GM23338 (cell line): ENCODE data around the gene ANKFN1. TPM values are rescaled to one million over a fixed set of nuclear protein-coding genes. Genes with fewer than 3 reads are reported as not detected.

Source experiments
- ATAC-seq: fragments of 200-7000 bp; cut with Tn5 transposase; 3 replicates; pipeline ENCODE4 v1.9.1; 2020
- DNase-seq: peaks from one replicate; pipeline ENCODE4 v3.0.0-alpha.2; 2015; ENCODE audit warnings: low spot score
- H2AFZ ChIP-seq: fragments of 200-600 bp; sonication (generic); 2 replicates; pipeline ENCODE4 v1.8.0; 2016; ENCODE audit warnings: antibody characterized with exemption, mild to moderate bottlenecking, moderate library complexity
- H3F3A ChIP-seq: fragments of 200-600 bp; sonication (generic); replicated peaks from 2 replicates; pipeline ENCODE4 v1.8.0; 2017; ENCODE audit warnings: antibody characterized with exemption, mixed run types, low read depth
- H3K27ac ChIP-seq: fragments of 200-600 bp; sonication (generic); 2 replicates; pipeline ENCODE4 v1.6.1; 2016; ENCODE audit warnings: low read depth
- H3K27me3 ChIP-seq: fragments of 200-600 bp; sonication (generic); 2 replicates; pipeline ENCODE4 v1.8.0; 2016; ENCODE audit warnings: mild to moderate bottlenecking, mixed run types, moderate library complexity; ENCODE audit not compliant: insufficient read depth
- H3K36me3 ChIP-seq: fragments of 200-600 bp; sonication (generic); 2 replicates; pipeline ENCODE4 v1.8.0; 2016; ENCODE audit warnings: mild to moderate bottlenecking; ENCODE audit not compliant: insufficient read depth
- H3K4me1 ChIP-seq: fragments of 200-600 bp; sonication (generic); 2 replicates; pipeline ENCODE4 v1.8.0; 2016; ENCODE audit warnings: mild to moderate bottlenecking, moderate library complexity; ENCODE audit not compliant: insufficient read depth
- H3K4me2 ChIP-seq: fragments of 200-600 bp; sonication (generic); 2 replicates; pipeline ENCODE4 v1.7.1; 2017; ENCODE audit warnings: mixed run types
- H3K4me3 ChIP-seq: fragments of 200-600 bp; sonication (generic); 2 replicates; pipeline ENCODE4 v1.6.1; 2016; ENCODE audit warnings: mixed run types
- H3K79me2 ChIP-seq: fragments of 200-600 bp; sonication (generic); replicated peaks from 2 replicates; pipeline ENCODE4 v1.8.0; 2017; ENCODE audit warnings: mild to moderate bottlenecking; ENCODE audit not compliant: insufficient read depth
- H3K9me2 ChIP-seq: fragments of 200-600 bp; sonication (generic); 2 replicates; pipeline ENCODE4 v1.8.0; 2017; ENCODE audit not compliant: insufficient read depth
- H4K20me1 ChIP-seq: fragments of 200-600 bp; sonication (generic); replicated peaks from 2 replicates; pipeline ENCODE4 v1.8.0; 2017; ENCODE audit warnings: mild to moderate bottlenecking; ENCODE audit not compliant: insufficient read depth
- H3K27ac Mint-ChIP-seq: 2 replicates; pipeline ENCODE4 v1.8.0; 2020; ENCODE audit warnings: inconsistent platforms, mild to moderate bottlenecking, moderate library complexity, mixed read lengths
- H3K27me3 Mint-ChIP-seq: 3 replicates; pipeline ENCODE4 v1.8.0; 2022; ENCODE audit warnings: low read depth, mild to moderate bottlenecking, moderate library complexity, mixed read lengths, inconsistent platforms; ENCODE audit not compliant: insufficient read depth, poor library complexity
- H3K36me3 Mint-ChIP-seq: 3 replicates; pipeline ENCODE4 v1.8.0; 2021; ENCODE audit warnings: low read depth, mild to moderate bottlenecking, inconsistent platforms, moderate library complexity, mixed read lengths
- H3K4me1 Mint-ChIP-seq: 3 replicates; pipeline ENCODE4 v1.8.0; 2020; ENCODE audit warnings: mild to moderate bottlenecking, inconsistent platforms, mixed read lengths
- H3K4me3 Mint-ChIP-seq: 3 replicates; pipeline ENCODE4 v1.8.0; 2021; ENCODE audit warnings: moderate library complexity, mild to moderate bottlenecking, inconsistent platforms, mixed read lengths
- H3K9me3 Mint-ChIP-seq: 3 replicates; pipeline ENCODE4 v1.8.0; 2020; ENCODE audit warnings: moderate library complexity, mild to moderate bottlenecking, inconsistent platforms, mixed read lengths
- CREB1 ChIP-seq: fragments of 250-450 bp; sonication (Bioruptor Pico); IDR thresholded peaks from 2 replicates; pipeline ENCODE4 v1.5.0; 2020; ENCODE audit warnings: low read depth, mild to moderate bottlenecking, moderate library complexity
- EZH2 ChIP-seq: fragments of 200-600 bp; sonication (generic); IDR thresholded peaks from one replicate; pipeline ENCODE4 v1.8.0; 2017; ENCODE audit warnings: antibody characterized with exemption, mild to moderate bottlenecking, low read depth; ENCODE audit not compliant: unreplicated experiment
- EZH2phosphoT487 ChIP-seq: fragments of 200-600 bp; sonication (generic); IDR thresholded peaks from one replicate; pipeline ENCODE4 v1.8.1; 2018; ENCODE audit warnings: antibody characterized with exemption; ENCODE audit not compliant: unreplicated experiment
- JUNB ChIP-seq: IDR thresholded peaks from one replicate; pipeline ENCODE4 v1.6.1; 2016; ENCODE audit warnings: antibody characterized with exemption; ENCODE audit not compliant: unreplicated experiment
- NANOG ChIP-seq: IDR thresholded peaks from 2 replicates; pipeline ENCODE4 v1.6.1; 2016; ENCODE audit warnings: antibody characterized with exemption, borderline replicate concordance
- POLR2AphosphoS5 ChIP-seq: IDR thresholded peaks from 2 replicates; pipeline ENCODE4 v1.6.1; 2016; ENCODE audit warnings: antibody characterized with exemption, low read depth
- REST ChIP-seq: IDR thresholded peaks from one replicate; pipeline ENCODE4 v1.6.1; 2018; ENCODE audit warnings: antibody characterized with exemption; ENCODE audit not compliant: unreplicated experiment
- STAT1 ChIP-seq: IDR thresholded peaks from one replicate; pipeline ENCODE4 v1.6.1; 2016; ENCODE audit warnings: antibody characterized with exemption; ENCODE audit not compliant: unreplicated experiment
- ZNF114 ChIP-seq: fragments of 250-450 bp; sonication (Bioruptor Pico); IDR thresholded peaks from 2 replicates; pipeline ENCODE4 v1.5.0; 2020; ENCODE audit warnings: mild to moderate bottlenecking, moderate library complexity
- ZNF331 ChIP-seq: fragments of 250-450 bp; sonication (Bioruptor Pico); IDR thresholded peaks from 2 replicates; pipeline ENCODE4 v1.5.0; 2020; ENCODE audit warnings: low read depth, mild to moderate bottlenecking, moderate library complexity
- polyA plus RNA-seq: library from polyadenylated mRNA; unstranded; fragments of >200 nt; fragmentation: Nextera tagmentation; extraction: Ambion mirVana; gene quantifications from 2 replicates; pipeline ENCODE4 v1.2.1, GENCODE V29; 2016
- total RNA-seq: library from RNA; depleted of rRNA; stranded (reverse); fragments of >200 nt; shearing (Covaris generic); gene quantifications from 2 replicates; pipeline ENCODE4 v1.2.3, GENCODE V29; 2014
- TF ChIP-seq, protein P1 (sequence below), 2 experiments: fragments of 200-600 bp in 1 of 2; sonication (generic) in 1 of 2; conservative IDR thresholded peaks; 2 replicates each; pipeline versions ENCODE4 v1.5.1 to v1.6.1; 2016 to 2017; ENCODE audit warnings: antibody characterized with exemption in 2 of 2, low read depth in 2 of 2, mild to moderate bottlenecking in 2 of 2, moderate library complexity in 1 of 2
- TF ChIP-seq, protein P2 (sequence below): fragments of 250-450 bp; sonication (Bioruptor Pico); IDR thresholded peaks from 2 replicates; pipeline ENCODE4 v1.5.0; 2020; ENCODE audit warnings: mild to moderate bottlenecking, moderate library complexity
- TF ChIP-seq, protein P3 (sequence below): IDR thresholded peaks from 2 replicates; pipeline ENCODE4 v1.6.1; 2016; ENCODE audit warnings: antibody characterized with exemption

Gene ANKFN1
- total and polyA plus RNA-seq, 2 experiments from 2014 or later: not detected

DNA sequence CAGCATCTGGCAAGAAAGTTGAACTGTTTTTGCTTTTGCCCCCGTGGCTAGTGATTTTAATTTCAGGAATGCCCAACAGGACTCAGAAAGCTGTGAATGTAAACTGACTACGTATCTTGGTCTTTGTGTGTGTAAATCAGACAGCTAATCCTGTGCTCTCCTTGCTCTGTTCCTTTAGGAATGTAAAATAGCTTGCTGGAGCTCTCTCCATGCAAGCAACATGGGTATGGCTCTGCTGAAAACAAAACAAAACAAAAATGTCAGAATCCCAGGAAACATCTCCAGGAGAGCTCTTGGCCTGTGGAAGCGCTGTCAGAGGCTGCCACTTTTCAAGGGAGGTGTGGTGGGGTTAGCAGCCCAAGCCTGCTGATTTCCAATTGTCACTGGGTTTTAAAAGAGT, 278.5 kb downstream of the ANKFN1 start:
- DNase-seq: peak; percentile 21
- Histone ChIP-seq H3K36me3 (no peaks in the 10 kb centered on the region), H3K9me2 (no peaks in the 10 kb centered on the region), H3K4me3 (no peak overlapping the region), H3K27ac (no peak overlapping the region), H3K27me3 (no peaks in the 10 kb centered on the region), H3F3A (no peaks in the 10 kb centered on the region), H3K4me2 (0 out of 2 replicates have a peak overlapping the region, but pooled peaks have one; percentile 9), H3K4me1 (peaks cover 4% of the 10 kb centered on the region), H2AFZ (peak overlapping the region; percentile 61), H4K20me1 (no peaks in the 10 kb centered on the region), H3K79me2 (no peaks in the 10 kb centered on the region)
- H3K27me3 Mint-ChIP-seq: no peaks in the 10 kb centered on the region
- peaks cover 20% of the 10 kb centered on the region for H3K4me1 Mint-ChIP-seq
- H3K27ac Mint-ChIP-seq: 0 out of 2 replicates have a peak overlapping the region, but pooled peaks have one; percentile 13
- H3K4me3 Mint-ChIP-seq: no peak overlapping the region
- no peaks in the 10 kb centered on the region for H3K36me3 Mint-ChIP-seq
- H3K9me3 Mint-ChIP-seq: no peaks in the 10 kb centered on the region
- ATAC-seq: peak; percentile 83
- no peak for TF ChIP-seq EZH2
- no peak for TF ChIP-seq JUNB
- TF ChIP-seq, protein P1, sequence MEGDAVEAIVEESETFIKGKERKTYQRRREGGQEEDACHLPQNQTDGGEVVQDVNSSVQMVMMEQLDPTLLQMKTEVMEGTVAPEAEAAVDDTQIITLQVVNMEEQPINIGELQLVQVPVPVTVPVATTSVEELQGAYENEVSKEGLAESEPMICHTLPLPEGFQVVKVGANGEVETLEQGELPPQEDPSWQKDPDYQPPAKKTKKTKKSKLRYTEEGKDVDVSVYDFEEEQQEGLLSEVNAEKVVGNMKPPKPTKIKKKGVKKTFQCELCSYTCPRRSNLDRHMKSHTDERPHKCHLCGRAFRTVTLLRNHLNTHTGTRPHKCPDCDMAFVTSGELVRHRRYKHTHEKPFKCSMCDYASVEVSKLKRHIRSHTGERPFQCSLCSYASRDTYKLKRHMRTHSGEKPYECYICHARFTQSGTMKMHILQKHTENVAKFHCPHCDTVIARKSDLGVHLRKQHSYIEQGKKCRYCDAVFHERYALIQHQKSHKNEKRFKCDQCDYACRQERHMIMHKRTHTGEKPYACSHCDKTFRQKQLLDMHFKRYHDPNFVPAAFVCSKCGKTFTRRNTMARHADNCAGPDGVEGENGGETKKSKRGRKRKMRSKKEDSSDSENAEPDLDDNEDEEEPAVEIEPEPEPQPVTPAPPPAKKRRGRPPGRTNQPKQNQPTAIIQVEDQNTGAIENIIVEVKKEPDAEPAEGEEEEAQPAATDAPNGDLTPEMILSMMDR (conservative IDR thresholded peaks at IDR 0.05; ENCODE audit: low read depth in 2 of 2): no peak
- TF ChIP-seq, protein P2, sequence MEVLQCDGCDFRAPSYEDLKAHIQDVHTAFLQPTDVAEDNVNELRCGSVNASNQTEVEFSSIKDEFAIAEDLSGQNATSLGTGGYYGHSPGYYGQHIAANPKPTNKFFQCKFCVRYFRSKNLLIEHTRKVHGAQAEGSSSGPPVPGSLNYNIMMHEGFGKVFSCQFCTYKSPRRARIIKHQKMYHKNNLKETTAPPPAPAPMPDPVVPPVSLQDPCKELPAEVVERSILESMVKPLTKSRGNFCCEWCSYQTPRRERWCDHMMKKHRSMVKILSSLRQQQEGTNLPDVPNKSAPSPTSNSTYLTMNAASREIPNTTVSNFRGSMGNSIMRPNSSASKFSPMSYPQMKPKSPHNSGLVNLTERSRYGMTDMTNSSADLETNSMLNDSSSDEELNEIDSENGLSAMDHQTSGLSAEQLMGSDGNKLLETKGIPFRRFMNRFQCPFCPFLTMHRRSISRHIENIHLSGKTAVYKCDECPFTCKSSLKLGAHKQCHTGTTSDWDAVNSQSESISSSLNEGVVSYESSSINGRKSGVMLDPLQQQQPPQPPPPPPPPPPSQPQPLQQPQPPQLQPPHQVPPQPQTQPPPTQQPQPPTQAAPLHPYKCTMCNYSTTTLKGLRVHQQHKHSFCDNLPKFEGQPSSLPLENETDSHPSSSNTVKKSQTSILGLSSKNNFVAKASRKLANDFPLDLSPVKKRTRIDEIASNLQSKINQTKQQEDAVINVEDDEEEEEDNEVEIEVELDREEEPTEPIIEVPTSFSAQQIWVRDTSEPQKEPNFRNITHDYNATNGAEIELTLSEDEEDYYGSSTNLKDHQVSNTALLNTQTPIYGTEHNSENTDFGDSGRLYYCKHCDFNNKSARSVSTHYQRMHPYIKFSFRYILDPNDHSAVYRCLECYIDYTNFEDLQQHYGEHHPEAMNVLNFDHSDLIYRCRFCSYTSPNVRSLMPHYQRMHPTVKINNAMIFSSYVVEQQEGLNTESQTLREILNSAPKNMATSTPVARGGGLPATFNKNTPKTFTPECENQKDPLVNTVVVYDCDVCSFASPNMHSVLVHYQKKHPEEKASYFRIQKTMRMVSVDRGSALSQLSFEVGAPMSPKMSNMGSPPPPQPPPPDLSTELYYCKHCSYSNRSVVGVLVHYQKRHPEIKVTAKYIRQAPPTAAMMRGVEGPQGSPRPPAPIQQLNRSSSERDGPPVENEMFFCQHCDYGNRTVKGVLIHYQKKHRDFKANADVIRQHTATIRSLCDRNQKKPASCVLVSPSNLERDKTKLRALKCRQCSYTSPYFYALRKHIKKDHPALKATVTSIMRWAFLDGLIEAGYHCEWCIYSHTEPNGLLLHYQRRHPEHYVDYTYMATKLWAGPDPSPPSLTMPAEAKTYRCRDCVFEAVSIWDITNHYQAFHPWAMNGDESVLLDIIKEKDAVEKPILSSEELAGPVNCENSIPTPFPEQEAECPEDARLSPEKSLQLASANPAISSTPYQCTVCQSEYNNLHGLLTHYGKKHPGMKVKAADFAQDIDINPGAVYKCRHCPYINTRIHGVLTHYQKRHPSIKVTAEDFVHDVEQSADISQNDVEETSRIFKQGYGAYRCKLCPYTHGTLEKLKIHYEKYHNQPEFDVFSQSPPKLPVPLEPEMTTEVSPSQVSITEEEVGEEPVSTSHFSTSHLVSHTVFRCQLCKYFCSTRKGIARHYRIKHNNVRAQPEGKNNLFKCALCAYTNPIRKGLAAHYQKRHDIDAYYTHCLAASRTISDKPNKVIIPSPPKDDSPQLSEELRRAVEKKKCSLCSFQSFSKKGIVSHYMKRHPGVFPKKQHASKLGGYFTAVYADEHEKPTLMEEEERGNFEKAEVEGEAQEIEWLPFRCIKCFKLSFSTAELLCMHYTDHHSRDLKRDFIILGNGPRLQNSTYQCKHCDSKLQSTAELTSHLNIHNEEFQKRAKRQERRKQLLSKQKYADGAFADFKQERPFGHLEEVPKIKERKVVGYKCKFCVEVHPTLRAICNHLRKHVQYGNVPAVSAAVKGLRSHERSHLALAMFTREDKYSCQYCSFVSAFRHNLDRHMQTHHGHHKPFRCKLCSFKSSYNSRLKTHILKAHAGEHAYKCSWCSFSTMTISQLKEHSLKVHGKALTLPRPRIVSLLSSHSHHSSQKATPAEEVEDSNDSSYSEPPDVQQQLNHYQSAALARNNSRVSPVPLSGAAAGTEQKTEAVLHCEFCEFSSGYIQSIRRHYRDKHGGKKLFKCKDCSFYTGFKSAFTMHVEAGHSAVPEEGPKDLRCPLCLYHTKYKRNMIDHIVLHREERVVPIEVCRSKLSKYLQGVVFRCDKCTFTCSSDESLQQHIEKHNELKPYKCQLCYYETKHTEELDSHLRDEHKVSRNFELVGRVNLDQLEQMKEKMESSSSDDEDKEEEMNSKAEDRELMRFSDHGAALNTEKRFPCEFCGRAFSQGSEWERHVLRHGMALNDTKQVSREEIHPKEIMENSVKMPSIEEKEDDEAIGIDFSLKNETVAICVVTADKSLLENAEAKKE (CRISPR knock-in tag): no peak
- TF ChIP-seq, protein P3, sequence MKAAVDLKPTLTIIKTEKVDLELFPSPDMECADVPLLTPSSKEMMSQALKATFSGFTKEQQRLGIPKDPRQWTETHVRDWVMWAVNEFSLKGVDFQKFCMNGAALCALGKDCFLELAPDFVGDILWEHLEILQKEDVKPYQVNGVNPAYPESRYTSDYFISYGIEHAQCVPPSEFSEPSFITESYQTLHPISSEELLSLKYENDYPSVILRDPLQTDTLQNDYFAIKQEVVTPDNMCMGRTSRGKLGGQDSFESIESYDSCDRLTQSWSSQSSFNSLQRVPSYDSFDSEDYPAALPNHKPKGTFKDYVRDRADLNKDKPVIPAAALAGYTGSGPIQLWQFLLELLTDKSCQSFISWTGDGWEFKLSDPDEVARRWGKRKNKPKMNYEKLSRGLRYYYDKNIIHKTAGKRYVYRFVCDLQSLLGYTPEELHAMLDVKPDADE: no peak
- TF ChIP-seq REST: no peak
- TF ChIP-seq ZNF114 (CRISPR knock-in tag): no peak
- TF ChIP-seq ZNF331 (CRISPR knock-in tag): no peak
- TF ChIP-seq NANOG: no peak
- TF ChIP-seq STAT1: no peak
- no peak for TF ChIP-seq POLR2AphosphoS5
- TF ChIP-seq CREB1 (CRISPR knock-in tag): no peak
- TF ChIP-seq EZH2phosphoT487: no peak
